Heart left ventricle (tissue), 13 donors: Measurements from ENCODE around the gene PADI6.
"Not testable (repeated sequence)": the region's sequence is repeated elsewhere in the genome, so short reads cannot be mapped to it uniquely, and the experiment has no call there.

Source experiments
- POLR2A ChIP-seq, 2 donors: fragments of 450-650 bp; IDR thresholded peaks; one replicate each; pipeline ENCODE4 v1.6.1; 2017; ENCODE audit warnings: antibody characterized with exemption in 2 of 2, mild to moderate bottlenecking in 2 of 2, moderate library complexity in 2 of 2
- TF ChIP-seq, protein P1 (sequence below), 12 donors: fragments of 200-600 bp; sonication (generic) in 4 of 12; IDR thresholded peaks; one replicate each; pipeline versions ENCODE4 v1.5.0 to v1.8.0; 2018 to 2022; ENCODE audit warnings: antibody characterized with exemption in 12 of 12, mild to moderate bottlenecking in 5 of 12
- donor health status: ischemic (EF 13 %, LVEDD 7.1; RV severe dilation, severe dysfunction).
- donor health status: DM: no; HTN: yes; CAD: no.
- donor health status: DM: no; HTN: no; CAD: no.
- donor health status: ischemic (EF 25% LVEDD 6.9; RV normal size, moderate dysfunction).
- donor health status: ischemic (EF 25% LVEDD 5.7; RV mildly dilated, moderate dysfunction).
- donor health status: ischemic (EF 35%, LVEDD 5.7; RV mildly dilated, moderate dysfunction).
- donor health status: nonischemic (EF 11% LVEDD 7.7; RV severe dilation, severe dysfunction).
- donor health status: DM: yes; HTN: yes; CAD: no.
- donor health status: PGD.
- donor health status: ischemic (EF 29% LVEDD 5.4; RV normal size, mild dysfunction).
- donor health status: nonischemic (EF 23%, LVEDD 6.1; RV moderate dilation, normal function).

DNA sequence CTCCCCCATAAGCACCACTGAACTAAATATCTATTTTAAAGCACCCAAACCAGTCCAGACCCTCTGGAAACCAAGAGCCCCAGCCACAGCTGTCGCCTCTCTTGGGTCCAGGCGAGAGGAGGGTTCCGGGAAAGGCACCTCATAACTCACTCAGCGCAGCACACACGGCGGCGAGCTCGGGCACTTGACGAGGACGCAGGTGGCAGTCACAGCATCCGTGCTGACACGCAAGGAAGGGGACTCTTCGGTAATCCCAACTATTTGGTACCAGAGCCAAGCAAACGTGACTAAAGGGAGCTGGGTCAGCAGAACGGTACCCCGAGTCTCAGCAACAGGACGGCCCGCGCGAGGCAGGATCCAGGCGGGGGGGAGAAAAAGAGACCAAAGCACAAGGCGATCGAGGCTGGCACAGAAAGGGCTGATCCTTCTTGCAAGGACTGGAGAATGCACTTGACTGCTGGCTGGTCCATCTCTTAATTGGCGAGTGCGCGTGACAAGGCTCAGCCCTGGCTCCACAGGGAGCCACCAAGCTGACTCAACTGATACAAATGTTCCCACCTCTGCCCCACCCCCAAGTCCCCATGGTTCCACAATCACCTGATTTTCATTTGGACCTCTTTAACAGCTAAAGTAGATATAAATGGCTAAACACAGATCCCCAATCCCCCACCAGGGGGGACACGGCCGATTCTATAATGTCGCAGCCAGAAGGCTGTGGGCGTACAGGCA, 36.0 kb downstream of the PADI6 start:
- TF ChIP-seq, protein P1, sequence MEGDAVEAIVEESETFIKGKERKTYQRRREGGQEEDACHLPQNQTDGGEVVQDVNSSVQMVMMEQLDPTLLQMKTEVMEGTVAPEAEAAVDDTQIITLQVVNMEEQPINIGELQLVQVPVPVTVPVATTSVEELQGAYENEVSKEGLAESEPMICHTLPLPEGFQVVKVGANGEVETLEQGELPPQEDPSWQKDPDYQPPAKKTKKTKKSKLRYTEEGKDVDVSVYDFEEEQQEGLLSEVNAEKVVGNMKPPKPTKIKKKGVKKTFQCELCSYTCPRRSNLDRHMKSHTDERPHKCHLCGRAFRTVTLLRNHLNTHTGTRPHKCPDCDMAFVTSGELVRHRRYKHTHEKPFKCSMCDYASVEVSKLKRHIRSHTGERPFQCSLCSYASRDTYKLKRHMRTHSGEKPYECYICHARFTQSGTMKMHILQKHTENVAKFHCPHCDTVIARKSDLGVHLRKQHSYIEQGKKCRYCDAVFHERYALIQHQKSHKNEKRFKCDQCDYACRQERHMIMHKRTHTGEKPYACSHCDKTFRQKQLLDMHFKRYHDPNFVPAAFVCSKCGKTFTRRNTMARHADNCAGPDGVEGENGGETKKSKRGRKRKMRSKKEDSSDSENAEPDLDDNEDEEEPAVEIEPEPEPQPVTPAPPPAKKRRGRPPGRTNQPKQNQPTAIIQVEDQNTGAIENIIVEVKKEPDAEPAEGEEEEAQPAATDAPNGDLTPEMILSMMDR (IDR thresholded peaks at IDR 0.05): not testable (repeated sequence)
- not testable (repeated sequence) for TF ChIP-seq POLR2A (IDR thresholded peaks at IDR 0.05)
